Activated CD8-positive, alpha-beta memory T cell treated with anti-CD3 and anti-CD28 coated beads, Interleukin-2, amount 10 ng/mL, durations not matched to agents 7 days and 5 days (primary cell): ENCODE results near the gene LAP3. TPM values are rescaled to one million over a fixed set of nuclear protein-coding genes. Genes with fewer than 3 reads are reported as not detected.

Source experiments
- ATAC-seq: fragments of 150-1000 bp; cut with Tn5 transposase; one replicate; pipeline ENCODE4 v1.10.0; 2021; ENCODE audit warnings: moderate library complexity
- CTCF ChIA-PET: fragments of 350-600 bp; sonication (Branson Sonifier 250); formaldehyde crosslinking; loops from one replicate; lab custom pipeline; 2021; ENCODE audit warnings: antibody characterized with exemption; lab: Charles Lee
- DNase-seq: peaks from one replicate; pipeline ENCODE4 v3.0.0-alpha.2; 2020
- H3K27ac Mint-ChIP-seq: one replicate; pipeline ENCODE4 v1.8.0; 2021; ENCODE audit warnings: mild to moderate bottlenecking, mixed read lengths
- H3K27me3 Mint-ChIP-seq: one replicate; pipeline ENCODE4 v1.8.0; 2021; ENCODE audit warnings: mixed read lengths
- H3K36me3 Mint-ChIP-seq: one replicate; pipeline ENCODE4 v1.8.0; 2021; ENCODE audit warnings: mild to moderate bottlenecking, mixed read lengths
- H3K4me1 Mint-ChIP-seq: one replicate; pipeline ENCODE4 v1.8.0; 2021; ENCODE audit warnings: mixed read lengths
- H3K4me3 Mint-ChIP-seq: one replicate; pipeline ENCODE4 v1.8.0; 2021; ENCODE audit warnings: mild to moderate bottlenecking, moderate library complexity, mixed read lengths
- H3K9me3 Mint-ChIP-seq: one replicate; pipeline ENCODE4 v1.8.0; 2022; ENCODE audit warnings: low read depth, mixed read lengths
- total RNA-seq, 2 experiments: library from RNA; stranded (reverse); gene quantifications; one replicate each; pipeline ENCODE4 v1.2.3, GENCODE V29; 2021

LAP3 gene
- total RNA-seq, 2 experiments from 2014 or later = 198 to 249 TPM

DNA sequence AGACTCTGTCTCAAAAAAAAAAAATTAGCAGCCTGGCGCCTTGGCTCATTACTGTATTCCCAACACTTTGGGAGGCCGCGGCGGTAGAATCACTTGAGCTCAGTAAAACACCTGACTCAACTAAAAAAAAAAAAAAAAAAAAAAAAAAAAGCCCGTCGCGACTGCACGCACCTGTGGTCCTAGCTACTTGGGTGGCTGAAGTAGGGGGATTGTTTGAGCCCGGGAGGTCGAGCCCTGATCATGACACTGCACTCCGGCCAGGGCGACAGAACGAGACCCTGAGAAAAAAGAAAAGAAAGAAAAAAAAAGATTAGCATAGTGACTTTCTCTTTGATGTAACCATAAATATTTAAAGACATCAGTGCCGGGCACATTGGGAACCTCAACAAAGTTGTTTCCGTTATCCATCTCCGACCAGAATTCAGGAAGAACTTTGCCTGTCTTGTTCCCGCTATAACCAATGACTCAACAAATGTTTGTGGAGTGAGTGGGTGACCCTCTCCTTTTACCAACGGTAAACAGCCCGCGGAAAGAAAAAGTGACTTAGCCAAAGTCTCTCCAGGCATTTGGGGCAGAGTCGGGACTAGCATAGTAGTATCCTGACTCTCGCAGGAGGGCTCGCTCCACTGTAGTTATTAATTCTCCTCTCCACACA is 36.9 kb downstream of the LAP3 start:
- CTCF ChIA-PET = interaction anchor here (1.1 to 2.3 kb wide), 6 partner anchors 19 to 203 kb away, joined by 3 to 13 read pairs (median 4); partner anchors contain the start of gene DCAF16
- no peak for DNase-seq
- peak; percentile 52 for ATAC-seq
- H3K27ac Mint-ChIP-seq = peak overlapping the region; percentile 96
- peak overlapping the region; percentile 95 for H3K4me3 Mint-ChIP-seq
- H3K36me3 Mint-ChIP-seq = peaks cover 9% of the 10 kb centered on the region
- H3K9me3 Mint-ChIP-seq = no peaks in the 10 kb centered on the region
- peaks cover 38% of the 10 kb centered on the region for H3K4me1 Mint-ChIP-seq
- H3K27me3 Mint-ChIP-seq = no peaks in the 10 kb centered on the region

DNA sequence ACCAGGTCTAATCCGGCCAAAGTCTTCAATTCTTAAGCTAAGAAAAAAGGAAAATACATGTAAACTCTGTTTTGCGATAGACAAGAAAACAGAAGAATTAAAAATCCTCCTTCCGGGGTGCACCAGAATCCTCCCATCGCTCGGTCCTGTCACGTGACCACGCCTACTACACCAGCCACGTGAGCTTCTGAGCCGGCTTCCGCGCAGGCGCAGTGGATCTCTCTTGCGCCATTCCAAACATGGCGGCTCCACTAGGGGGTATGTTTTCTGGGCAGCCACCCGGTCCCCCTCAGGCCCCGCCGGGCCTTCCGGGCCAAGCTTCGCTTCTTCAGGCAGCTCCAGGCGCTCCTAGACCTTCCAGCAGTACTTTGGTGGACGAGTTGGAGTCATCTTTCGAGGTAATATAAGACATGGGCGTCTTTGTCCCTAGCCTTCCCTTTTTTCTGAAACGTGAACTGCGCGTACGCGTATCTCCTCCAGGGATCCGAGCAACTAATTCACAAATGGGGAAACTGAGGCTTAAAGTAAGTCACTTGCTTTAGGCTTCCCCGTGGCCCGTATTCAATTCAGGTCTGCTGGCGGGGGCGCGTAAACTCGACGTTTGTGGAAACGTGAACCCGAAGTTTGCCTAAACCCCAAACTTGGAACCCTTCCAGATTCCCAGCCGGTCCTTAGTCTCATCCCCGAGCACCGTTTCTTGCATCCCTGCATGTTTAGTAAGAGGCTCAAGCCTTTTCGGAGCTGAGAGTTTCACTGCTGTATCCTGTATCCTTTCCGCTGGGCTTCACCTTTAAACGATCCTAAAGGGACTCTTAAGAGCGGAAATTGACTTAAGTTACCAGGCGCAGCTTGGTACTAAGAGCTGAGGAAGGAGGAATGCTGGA is 37.7 kb downstream of the LAP3 start, which contains the start of gene MED28:
Gene MED28, plus strand, starts transcription at position 226 of the 884 bp plus-strand sequence. Its CDS starts 14 bp downstream, at position 240.
- Mint-ChIP-seq H3K36me3 (peaks cover 15% of the 10 kb centered on the region), H3K4me3 (peak within 1 kb of the TSS; percentile 95), H3K27ac (peak within 1 kb of the TSS; percentile 96), H3K27me3 (no peaks in the 10 kb centered on the region), H3K9me3 (no peaks in the 10 kb centered on the region), H3K4me1 (peaks cover 45% of the 10 kb centered on the region)
- CTCF ChIA-PET = interaction anchor here (1.1 to 2.3 kb wide), 5 partner anchors 18 to 202 kb away, joined by 3 to 13 read pairs (median 4); partner anchors contain the start of gene DCAF16
- DNase-seq = peak; percentile 98
- ATAC-seq = peak; percentile 92

DNA sequence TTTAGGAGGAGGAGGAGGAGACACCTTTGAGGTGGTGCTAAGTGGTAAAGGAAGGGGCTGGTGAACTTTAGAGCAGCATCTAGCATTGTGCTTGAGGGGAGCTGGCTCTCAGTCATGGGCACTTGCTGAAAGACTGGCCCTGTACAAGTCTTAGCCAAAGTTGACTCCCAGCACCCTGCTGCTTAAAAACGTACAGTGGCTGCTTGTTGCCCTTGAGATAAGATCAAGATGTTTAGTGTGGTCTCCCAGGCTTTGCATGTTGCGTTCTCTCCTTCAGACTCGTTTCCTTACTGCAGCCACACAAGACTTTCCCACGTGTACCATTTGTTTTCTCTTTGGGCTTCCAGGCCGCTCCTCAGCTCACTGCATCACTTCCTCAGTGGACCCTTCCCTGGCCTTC is 39.3 kb downstream of the LAP3 start:
- peaks cover 20% of the 10 kb centered on the region for H3K36me3 Mint-ChIP-seq
- H3K4me1 Mint-ChIP-seq = peaks cover 49% of the 10 kb centered on the region
- no peaks in the 10 kb centered on the region for H3K9me3 Mint-ChIP-seq
- DNase-seq (no peak), ATAC-seq (no peak)
- CTCF ChIA-PET = interaction anchor here (2.3 kb wide), 1 partner anchor 16 kb away, joined by 6 read pairs; no protein-coding TSS in a partner anchor
- peak overlapping the region; percentile 53 for H3K4me3 Mint-ChIP-seq
- peak overlapping the region; percentile 68 for H3K27ac Mint-ChIP-seq
- H3K27me3 Mint-ChIP-seq = no peaks in the 10 kb centered on the region

DNA sequence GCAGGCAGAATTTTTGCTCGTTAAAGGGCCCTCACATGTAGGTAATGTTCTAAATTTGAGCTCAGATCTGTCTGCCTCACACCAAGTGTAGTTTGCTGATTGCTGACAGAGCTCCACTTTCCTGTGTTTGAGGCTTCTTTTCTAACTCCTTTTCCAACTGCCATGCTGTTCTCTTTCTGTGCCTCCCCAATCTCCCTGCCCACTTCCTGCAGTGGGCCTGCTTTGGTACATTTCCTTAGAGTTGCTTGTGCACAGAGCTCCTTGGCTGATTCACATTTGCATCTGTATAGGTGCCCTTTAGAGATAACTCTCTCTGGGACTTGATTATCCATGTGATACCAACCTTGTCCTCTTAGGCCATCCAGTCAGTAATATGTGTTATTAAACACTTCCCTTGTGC is 41.9 kb downstream of the LAP3 start:
- peaks cover 40% of the 10 kb centered on the region for H3K36me3 Mint-ChIP-seq
- H3K27me3 Mint-ChIP-seq = no peaks in the 10 kb centered on the region
- H3K4me3 Mint-ChIP-seq = no peak overlapping the region
- H3K9me3 Mint-ChIP-seq = no peaks in the 10 kb centered on the region
- H3K27ac Mint-ChIP-seq = peak overlapping the region; percentile 75
- DNase-seq (no peak), ATAC-seq (no peak)
- CTCF ChIA-PET = interaction anchor here (1.8 kb wide), 1 partner anchor 18 kb away, joined by 5 read pairs; no protein-coding TSS in a partner anchor
- H3K4me1 Mint-ChIP-seq = peaks cover 47% of the 10 kb centered on the region

DNA sequence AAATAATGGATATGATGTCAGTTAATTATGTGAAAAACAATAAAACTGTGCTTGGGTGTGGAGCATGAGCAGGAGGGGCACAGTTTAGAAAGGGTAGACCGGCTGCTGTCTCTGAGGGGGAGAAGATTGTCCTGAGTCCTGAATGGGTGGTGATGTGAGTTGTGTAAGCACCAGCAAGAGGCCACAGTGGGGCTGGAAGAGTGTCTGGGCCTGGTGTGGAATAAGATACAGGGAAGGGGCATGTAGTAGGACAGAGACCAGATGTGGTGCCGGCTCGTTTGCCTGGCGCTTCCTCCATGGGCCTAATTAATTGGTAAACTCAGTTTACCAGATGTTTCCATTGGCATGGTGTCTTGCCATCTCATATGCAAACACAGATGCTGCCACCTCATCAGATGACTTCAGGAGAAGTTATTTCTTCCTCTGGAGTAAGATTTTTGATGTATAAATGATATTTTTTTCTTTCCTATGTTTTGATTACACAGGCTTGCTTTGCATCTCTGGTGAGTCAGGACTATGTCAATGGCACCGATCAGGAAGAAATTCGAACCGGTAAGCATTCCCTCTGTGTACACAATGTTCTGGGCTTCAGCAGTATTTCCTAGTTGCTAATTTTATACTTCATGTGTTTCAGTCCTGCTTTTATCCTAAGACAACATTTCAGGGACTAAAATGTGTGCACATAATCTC is 42.6 kb downstream of the LAP3 start:
- ATAC-seq (no peak), DNase-seq (no peak)
- H3K27ac Mint-ChIP-seq = peak overlapping the region; percentile 75
- H3K27me3 Mint-ChIP-seq = no peaks in the 10 kb centered on the region
- no peaks in the 10 kb centered on the region for H3K9me3 Mint-ChIP-seq
- H3K36me3 Mint-ChIP-seq = peaks cover 46% of the 10 kb centered on the region
- CTCF ChIA-PET = interaction anchor here (1.0 to 1.8 kb wide), 2 partner anchors 17 kb away, joined by 3 to 5 read pairs; no protein-coding TSS in a partner anchor
- peaks cover 45% of the 10 kb centered on the region for H3K4me1 Mint-ChIP-seq
- H3K4me3 Mint-ChIP-seq = no peak overlapping the region

DNA sequence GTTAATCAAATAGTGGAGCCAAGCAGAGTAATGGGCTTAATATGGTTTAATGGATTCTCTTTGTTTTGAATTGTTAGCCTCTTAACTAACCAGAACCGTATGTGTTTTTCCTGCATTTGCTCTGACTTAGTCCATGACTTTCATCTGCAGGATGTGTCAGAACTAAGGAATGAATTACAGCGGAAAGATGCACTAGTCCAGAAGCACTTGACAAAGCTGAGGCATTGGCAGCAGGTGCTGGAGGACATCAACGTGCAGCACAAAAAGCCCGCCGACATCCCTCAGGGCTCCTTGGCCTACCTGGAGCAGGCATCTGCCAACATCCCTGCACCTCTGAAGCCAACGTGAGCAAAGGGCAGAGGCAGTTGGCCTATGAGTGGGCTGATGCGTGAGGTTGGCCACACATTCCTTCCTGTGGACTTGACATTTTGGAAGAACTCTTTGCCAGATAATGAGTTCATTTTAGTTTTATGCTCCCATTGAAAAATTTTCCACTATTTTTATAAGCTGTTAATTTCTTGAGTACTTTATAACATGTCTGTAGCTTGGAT is 46.5 kb downstream of the LAP3 start:
- CTCF ChIA-PET = no interaction called here
- no peak overlapping the region for H3K4me3 Mint-ChIP-seq
- no peaks in the 10 kb centered on the region for H3K27me3 Mint-ChIP-seq
- H3K27ac Mint-ChIP-seq = no peak overlapping the region
- H3K9me3 Mint-ChIP-seq = no peaks in the 10 kb centered on the region
- DNase-seq (no peak), ATAC-seq (no peak)
- peaks cover 63% of the 10 kb centered on the region for H3K36me3 Mint-ChIP-seq
- H3K4me1 Mint-ChIP-seq = peaks cover 14% of the 10 kb centered on the region

DNA sequence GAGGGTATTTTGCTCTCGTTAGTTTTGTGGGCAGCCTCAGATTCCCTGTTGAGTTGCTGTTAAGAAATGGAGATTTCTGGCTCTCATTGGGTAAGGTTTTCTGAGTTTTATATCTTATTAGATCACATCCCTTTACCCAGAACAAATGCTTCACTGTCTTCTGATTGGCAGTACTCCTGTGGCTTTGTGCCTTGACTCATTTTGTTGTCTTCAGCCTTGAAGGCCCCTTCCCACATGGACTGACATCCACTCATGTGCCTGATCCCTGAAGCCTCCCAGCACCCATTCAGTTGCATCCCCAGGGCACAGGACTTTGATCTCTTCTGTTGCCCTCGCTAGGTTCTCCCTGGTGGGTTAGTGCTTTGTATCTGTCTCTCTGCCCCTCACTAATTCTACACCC is 47.8 kb downstream of the LAP3 start:
- Mint-ChIP-seq H3K27me3 (no peaks in the 10 kb centered on the region), H3K9me3 (no peaks in the 10 kb centered on the region), H3K4me3 (no peak overlapping the region), H3K36me3 (peaks cover 63% of the 10 kb centered on the region), H3K27ac (no peak overlapping the region), H3K4me1 (peaks cover 3% of the 10 kb centered on the region)
- CTCF ChIA-PET = interaction anchor here (0.8 kb wide), 1 partner anchor 11 kb away, joined by 3 read pairs; no protein-coding TSS in a partner anchor
- no peak for ATAC-seq
- no peak for DNase-seq

DNA sequence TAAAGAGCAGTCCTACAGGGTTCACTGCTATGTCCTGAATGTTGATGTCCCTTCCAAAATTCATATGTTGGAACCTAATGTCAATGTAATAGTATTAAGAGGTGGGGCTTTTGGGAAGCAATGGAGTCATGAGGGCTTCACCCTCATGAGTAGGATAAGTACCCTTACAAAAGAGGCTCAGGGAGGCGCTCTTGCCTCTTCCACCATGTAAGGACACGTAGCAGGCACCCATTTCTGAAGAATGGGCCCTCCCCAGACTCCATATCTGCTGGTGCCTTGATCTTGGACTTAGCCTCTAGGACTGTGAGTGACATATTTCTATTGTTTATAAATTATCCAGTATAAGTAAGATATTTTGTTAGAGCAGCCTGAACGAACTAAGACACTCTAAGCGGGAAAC is 53.2 kb downstream of the LAP3 start:
- Mint-ChIP-seq H3K4me1 (peaks cover 6% of the 10 kb centered on the region), H3K36me3 (peaks cover 51% of the 10 kb centered on the region), H3K27me3 (no peaks in the 10 kb centered on the region), H3K27ac (no peak overlapping the region), H3K9me3 (no peaks in the 10 kb centered on the region), H3K4me3 (no peak overlapping the region)
- CTCF ChIA-PET = interaction anchor here (4.3 kb wide), 1 partner anchor 81 kb away, joined by 16 read pairs; no protein-coding TSS in a partner anchor
- no peak for ATAC-seq
- DNase-seq = no peak

DNA sequence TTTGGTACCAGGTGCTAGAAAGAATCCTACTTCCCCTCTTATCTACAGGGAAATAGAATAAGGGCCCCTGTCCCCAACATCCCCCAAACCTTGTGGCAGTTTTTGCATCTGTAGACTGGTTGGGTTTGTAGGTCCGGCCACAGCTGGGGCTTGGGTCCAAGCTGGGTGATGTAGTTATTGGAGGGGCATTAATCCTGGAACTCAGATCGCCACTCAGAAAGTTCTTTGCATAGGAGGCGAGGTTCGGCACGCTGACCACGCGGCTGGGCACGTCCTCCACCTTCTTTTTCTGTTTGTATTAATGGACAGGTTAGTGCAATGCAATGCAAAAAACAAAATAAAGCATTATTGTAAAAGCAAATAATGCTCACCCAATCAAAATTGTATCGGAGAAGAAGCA is 56.6 kb downstream of the LAP3 start:
- no peak for DNase-seq
- Mint-ChIP-seq H3K4me1 (peaks cover 8% of the 10 kb centered on the region), H3K4me3 (no peak overlapping the region), H3K9me3 (no peaks in the 10 kb centered on the region), H3K27ac (no peak overlapping the region), H3K36me3 (peaks cover 29% of the 10 kb centered on the region), H3K27me3 (no peaks in the 10 kb centered on the region)
- no peak for ATAC-seq
- CTCF ChIA-PET = interaction anchor here (2.0 to 4.3 kb wide), 2 partner anchors 19 to 84 kb away, joined by 6 to 16 read pairs; partner anchors contain the start of gene MED28

DNA sequence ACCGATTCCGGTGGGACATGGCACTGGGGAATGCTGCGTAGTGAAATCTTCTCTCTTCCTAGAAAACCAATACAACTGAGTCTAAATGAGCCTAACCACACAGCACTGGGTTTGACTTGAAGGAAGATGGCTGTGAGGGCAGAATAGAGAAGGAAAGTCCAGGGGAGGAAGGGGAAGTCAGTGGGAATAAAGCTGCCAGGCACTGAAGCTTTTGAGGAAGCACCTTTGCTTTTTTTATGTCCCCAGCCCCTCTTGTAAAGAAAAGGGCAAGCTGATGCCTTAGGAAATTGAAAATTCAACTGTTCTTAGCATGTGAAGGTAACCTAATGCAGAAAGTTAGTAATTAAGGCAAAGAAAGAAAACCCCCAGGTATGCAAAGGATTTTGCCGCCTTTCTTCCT is 58.1 kb downstream of the LAP3 start:
- ATAC-seq = no peak

DNA sequence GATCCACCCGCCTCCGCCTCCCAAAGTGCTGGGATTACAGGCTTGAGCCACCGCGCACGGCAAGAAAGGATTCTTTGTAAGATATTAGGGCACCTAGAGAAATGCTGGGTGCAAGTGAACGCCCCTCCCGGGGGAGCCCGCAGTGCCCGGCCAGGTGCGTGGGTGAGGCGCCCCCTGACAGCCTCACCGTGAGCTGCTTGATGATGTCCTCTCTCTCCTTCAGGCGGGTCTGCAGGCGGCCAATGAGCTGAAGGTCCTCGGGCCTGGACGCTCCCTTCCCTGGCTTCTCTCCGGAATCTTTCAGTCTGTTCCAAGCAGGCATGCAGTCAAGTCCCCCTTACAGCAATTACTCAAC is 59.3 kb downstream of the LAP3 start:
- DNase-seq (no peak), ATAC-seq (peak; percentile 20)
- no peaks in the 10 kb centered on the region for H3K9me3 Mint-ChIP-seq
- H3K27ac Mint-ChIP-seq = no peak overlapping the region
- CTCF ChIA-PET = interaction anchor here (0.6 to 2.3 kb wide), 14 partner anchors 8 to 161 kb away, joined by 3 to 24 read pairs (median 3); no protein-coding TSS in a partner anchor
- H3K4me1 Mint-ChIP-seq = peaks cover 6% of the 10 kb centered on the region
- no peaks in the 10 kb centered on the region for H3K27me3 Mint-ChIP-seq
- peaks cover 14% of the 10 kb centered on the region for H3K36me3 Mint-ChIP-seq
- H3K4me3 Mint-ChIP-seq = no peak overlapping the region

More for the DNA sequence above, 58.1 kb downstream of the LAP3 start:
- no peak overlapping the region for H3K4me3 Mint-ChIP-seq
- no peak overlapping the region for H3K27ac Mint-ChIP-seq
- peaks cover 8% of the 10 kb centered on the region for H3K4me1 Mint-ChIP-seq
- no peaks in the 10 kb centered on the region for H3K9me3 Mint-ChIP-seq
- peaks cover 21% of the 10 kb centered on the region for H3K36me3 Mint-ChIP-seq
- DNase-seq = no peak
- no peaks in the 10 kb centered on the region for H3K27me3 Mint-ChIP-seq
- CTCF ChIA-PET = interaction anchor here (1.2 to 2.3 kb wide), 4 partner anchors 13 to 162 kb away, joined by 3 to 24 read pairs (median 4); no protein-coding TSS in a partner anchor
